ENCODE results near the gene CROCC2. TPM values are rescaled to one million over a fixed set of nuclear protein-coding genes. Genes with fewer than 3 reads are reported as not detected.

The CROCC2 gene
- total and polyA plus RNA-seq, 3 experiments from 2014 or later = not detected

- ChIA-PET CTCF (interaction anchor here (1.6 kb wide), 1 partner anchor 15 kb away, joined by 3 read pairs; no protein-coding TSS in a partner anchor), POLR2A (no interaction called here)
- Mint-ChIP-seq H3K9me3 (no peaks in the 10 kb centered on the region), H3K27ac (no peak overlapping the region), H3K27me3 (peaks cover 4 to 6% of the 10 kb centered on the region in 2 donors), H3K36me3 (no peaks in the 10 kb centered on the region), H3K4me1 (no peaks in the 10 kb centered on the region), H3K4me3 (no peak overlapping the region)
- Histone ChIP-seq H3K4me1 (ENCODE audit: insufficient read depth, low read length) (no peaks in the 10 kb centered on the region), H3K27ac (ENCODE audit: low read depth, low read length) (no peak overlapping the region), H3K36me3 (ENCODE audit: insufficient read depth, low read length) (no peaks in the 10 kb centered on the region), H3K9me3 (ENCODE audit: low read length) (no peaks in the 10 kb centered on the region), H3K4me3 (ENCODE audit: low read length) (no peak overlapping the region), H3K27me3 (ENCODE audit: insufficient read depth, low read length, poor library complexity, severe bottlenecking) (no peaks in the 10 kb centered on the region)
- DNase-seq = no peak
Measured at GRCh38 chr2:240898731-240899467, 7.2 kb upstream of the CROCC2 start.

- H3K4me1 Mint-ChIP-seq = no peaks in the 10 kb centered on the region
- Histone ChIP-seq H3K27me3 (ENCODE audit: insufficient read depth, low read length, poor library complexity, severe bottlenecking) (no peaks in the 10 kb centered on the region), H3K36me3 (ENCODE audit: insufficient read depth, low read length) (no peaks in the 10 kb centered on the region), H3K9me3 (ENCODE audit: low read length) (no peaks in the 10 kb centered on the region), H3K4me3 (ENCODE audit: low read length) (no peak overlapping the region), H3K27ac (ENCODE audit: low read depth, low read length) (no peak overlapping the region), H3K4me1 (ENCODE audit: insufficient read depth, low read length) (no peaks in the 10 kb centered on the region)
- POLR2A ChIA-PET = no interaction called here
- no peaks in the 10 kb centered on the region for H3K36me3 Mint-ChIP-seq
- peaks cover 5 to 6% of the 10 kb centered on the region in 2 donors for H3K27me3 Mint-ChIP-seq
- CTCF ChIA-PET = no interaction called here
- H3K9me3 Mint-ChIP-seq = no peaks in the 10 kb centered on the region
- no peak overlapping the region for H3K4me3 Mint-ChIP-seq
- no peak overlapping the region for H3K27ac Mint-ChIP-seq
- no peak for DNase-seq
Measured at GRCh38 chr2:240899468-240899865, 6.7 kb upstream of the CROCC2 start.

GRCh38 chr2:240900141-240900860 is 5.8 kb upstream of the CROCC2 start:
- no peak overlapping the region for H3K4me3 Mint-ChIP-seq
- Histone ChIP-seq H3K4me1 (ENCODE audit: insufficient read depth, low read length) (no peaks in the 10 kb centered on the region), H3K27me3 (ENCODE audit: insufficient read depth, low read length, poor library complexity, severe bottlenecking) (no peaks in the 10 kb centered on the region), H3K36me3 (ENCODE audit: insufficient read depth, low read length) (no peaks in the 10 kb centered on the region), H3K9me3 (ENCODE audit: low read length) (no peaks in the 10 kb centered on the region), H3K4me3 (ENCODE audit: low read length) (no peak overlapping the region), H3K27ac (ENCODE audit: low read depth, low read length) (no peak overlapping the region)
- no peaks in the 10 kb centered on the region for H3K9me3 Mint-ChIP-seq
- ChIA-PET POLR2A (no interaction called here), CTCF (no interaction called here)
- H3K27me3 Mint-ChIP-seq = peaks cover 6% of the 10 kb centered on the region in 2 donors
- H3K4me1 Mint-ChIP-seq = no peaks in the 10 kb centered on the region
- H3K27ac Mint-ChIP-seq = no peak overlapping the region
- H3K36me3 Mint-ChIP-seq = no peaks in the 10 kb centered on the region
- no peak for DNase-seq

GRCh38 chr2:240901986-240902614 is 4.0 kb upstream of the CROCC2 start:
- no peaks in the 10 kb centered on the region for H3K9me3 ChIP-seq (ENCODE audit: low read length)
- ChIA-PET CTCF (no interaction called here), POLR2A (no interaction called here)
- H3K4me1 ChIP-seq (ENCODE audit: insufficient read depth, low read length) = no peaks in the 10 kb centered on the region
- DNase-seq = no peak
- Mint-ChIP-seq H3K27me3 (peaks cover 6 to 7% of the 10 kb centered on the region in 2 donors), H3K9me3 (no peaks in the 10 kb centered on the region), H3K36me3 (no peaks in the 10 kb centered on the region), H3K27ac (no peak overlapping the region), H3K4me1 (no peaks in the 10 kb centered on the region), H3K4me3 (no peak overlapping the region)
- no peak overlapping the region for H3K27ac ChIP-seq (ENCODE audit: low read depth, low read length)
- H3K36me3 ChIP-seq (ENCODE audit: insufficient read depth, low read length) = no peaks in the 10 kb centered on the region
- no peak overlapping the region for H3K4me3 ChIP-seq (ENCODE audit: low read length)
- H3K27me3 ChIP-seq (ENCODE audit: insufficient read depth, low read length, poor library complexity, severe bottlenecking) = no peaks in the 10 kb centered on the region

- Mint-ChIP-seq H3K27ac (no peak overlapping the region), H3K9me3 (no peaks in the 10 kb centered on the region), H3K36me3 (no peaks in the 10 kb centered on the region), H3K4me1 (no peaks in the 10 kb centered on the region), H3K4me3 (no peak overlapping the region), H3K27me3 (peaks cover 6 to 10% of the 10 kb centered on the region in 2 donors)
- Histone ChIP-seq H3K27ac (ENCODE audit: low read depth, low read length) (no peak overlapping the region), H3K27me3 (ENCODE audit: insufficient read depth, low read length, poor library complexity, severe bottlenecking) (no peaks in the 10 kb centered on the region), H3K36me3 (ENCODE audit: insufficient read depth, low read length) (no peaks in the 10 kb centered on the region), H3K9me3 (ENCODE audit: low read length) (no peaks in the 10 kb centered on the region), H3K4me1 (ENCODE audit: insufficient read depth, low read length) (no peaks in the 10 kb centered on the region), H3K4me3 (ENCODE audit: low read length) (no peak overlapping the region)
- POLR2A ChIA-PET = no interaction called here
- no peak for DNase-seq
- CTCF ChIA-PET = no interaction called here
Measured at GRCh38 chr2:240902615-240903041, 3.5 kb upstream of the CROCC2 start.

- ChIA-PET CTCF (no interaction called here), POLR2A (no interaction called here)
- H3K27me3 Mint-ChIP-seq = peaks cover 6 to 10% of the 10 kb centered on the region in 2 donors
- no peaks in the 10 kb centered on the region for H3K36me3 Mint-ChIP-seq
- H3K4me3 Mint-ChIP-seq = no peak overlapping the region
- Histone ChIP-seq H3K27ac (ENCODE audit: low read depth, low read length) (no peak overlapping the region), H3K4me1 (ENCODE audit: insufficient read depth, low read length) (no peaks in the 10 kb centered on the region), H3K36me3 (ENCODE audit: insufficient read depth, low read length) (no peaks in the 10 kb centered on the region), H3K4me3 (ENCODE audit: low read length) (no peak overlapping the region), H3K27me3 (ENCODE audit: insufficient read depth, low read length, poor library complexity, severe bottlenecking) (no peaks in the 10 kb centered on the region), H3K9me3 (ENCODE audit: low read length) (no peaks in the 10 kb centered on the region)
- no peak for DNase-seq
- H3K9me3 Mint-ChIP-seq = no peaks in the 10 kb centered on the region
- H3K27ac Mint-ChIP-seq = no peak overlapping the region
- no peaks in the 10 kb centered on the region for H3K4me1 Mint-ChIP-seq
Measured at GRCh38 chr2:240903191-240904060, 2.7 kb upstream of the CROCC2 start.

- Mint-ChIP-seq H3K36me3 (no peaks in the 10 kb centered on the region), H3K27me3 (peaks cover 6 to 7% of the 10 kb centered on the region in 2 donors), H3K27ac (no peak overlapping the region), H3K4me1 (no peaks in the 10 kb centered on the region), H3K9me3 (no peaks in the 10 kb centered on the region), H3K4me3 (no peak overlapping the region)
- H3K4me3 ChIP-seq (ENCODE audit: low read length) = no peak overlapping the region
- DNase-seq = no peak
- no peak overlapping the region for H3K27ac ChIP-seq (ENCODE audit: low read depth, low read length)
- H3K9me3 ChIP-seq (ENCODE audit: low read length) = no peaks in the 10 kb centered on the region
- POLR2A ChIA-PET = no interaction called here
- no peaks in the 10 kb centered on the region for H3K36me3 ChIP-seq (ENCODE audit: insufficient read depth, low read length)
- CTCF ChIA-PET = no interaction called here
- no peaks in the 10 kb centered on the region for H3K27me3 ChIP-seq (ENCODE audit: insufficient read depth, low read length, poor library complexity, severe bottlenecking)
- H3K4me1 ChIP-seq (ENCODE audit: insufficient read depth, low read length) = no peaks in the 10 kb centered on the region
Measured at GRCh38 chr2:240904216-240905175, 1.6 kb upstream of the CROCC2 start.

Data from CD8-positive, alpha-beta memory T cell (primary cell).